Measurements from ENCODE around the gene QPRT.
"Not testable (repeated sequence)": the region's sequence is repeated elsewhere in the genome, so short reads cannot be mapped to it uniquely, and the experiment has no call there.

Gene QPRT

DNA sequence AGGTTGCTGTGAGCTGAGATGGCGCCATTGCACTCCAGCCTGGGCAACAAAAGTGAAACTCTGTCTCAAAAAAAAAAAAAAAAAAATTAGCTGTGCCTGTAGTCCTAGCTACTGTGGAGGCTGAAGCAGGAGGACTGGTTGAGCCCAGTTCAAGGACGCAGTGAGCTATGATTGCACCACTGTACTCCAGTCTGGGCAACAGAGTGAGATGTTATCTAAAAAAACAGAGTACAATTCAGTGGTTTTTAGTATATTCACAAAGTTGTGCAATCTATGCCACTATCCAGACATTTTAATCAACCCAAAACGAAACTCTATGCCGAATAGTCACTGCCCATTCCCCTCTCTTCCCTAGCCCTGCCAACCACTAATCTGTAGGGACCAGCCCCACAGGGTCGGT is 41.7 kb downstream of the QPRT start:
- no peak for DNase-seq (ENCODE audit: low spot score)

GRCh38 chr16:29721167-29721879 is 42.3 kb downstream of the QPRT start:
- not testable (repeated sequence) for DNase-seq (ENCODE audit: low spot score)

DNA sequence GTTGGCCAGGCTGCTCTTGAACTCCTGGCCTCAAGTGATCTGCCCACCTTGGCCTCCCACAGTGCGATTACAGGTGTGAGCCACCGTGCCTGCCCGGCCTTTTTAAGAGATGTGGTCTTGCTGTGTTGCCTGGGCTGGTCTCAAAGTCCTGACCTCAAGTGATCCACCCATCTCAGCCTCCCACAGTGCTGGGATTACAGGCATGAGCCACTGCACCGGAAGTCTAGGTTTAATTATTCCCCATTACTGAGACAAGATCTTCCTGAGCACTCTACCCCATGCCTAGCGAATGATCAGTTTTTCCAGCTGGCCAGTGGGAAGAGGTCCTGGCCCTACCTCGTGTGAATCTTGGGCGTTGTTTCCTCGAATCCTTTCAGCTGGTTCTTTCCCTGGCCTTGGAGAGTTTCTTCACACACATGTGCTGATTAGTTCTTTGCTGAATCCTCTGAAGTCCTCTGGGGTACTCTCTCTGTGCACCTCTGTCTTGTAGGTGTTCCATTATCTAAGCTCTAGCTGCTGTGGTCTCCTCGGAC is 47.9 kb downstream of the QPRT start:
- DNase-seq (ENCODE audit: low spot score): no peak

- no peak for DNase-seq (ENCODE audit: low spot score)
These were observed 48.5 kb downstream of the QPRT start for GRCh38 chr16:29727452-29727851.

- no peak for DNase-seq (ENCODE audit: low spot score)
These were observed 50.1 kb downstream of the QPRT start for GRCh38 chr16:29729116-29729521.

- DNase-seq (ENCODE audit: low spot score): no peak
These were observed 51.7 kb downstream of the QPRT start for GRCh38 chr16:29730649-29731048.

- not testable (repeated sequence) for DNase-seq (ENCODE audit: low spot score)
These were observed 53.0 kb downstream of the QPRT start for GRCh38 chr16:29731768-29732601.

DNA sequence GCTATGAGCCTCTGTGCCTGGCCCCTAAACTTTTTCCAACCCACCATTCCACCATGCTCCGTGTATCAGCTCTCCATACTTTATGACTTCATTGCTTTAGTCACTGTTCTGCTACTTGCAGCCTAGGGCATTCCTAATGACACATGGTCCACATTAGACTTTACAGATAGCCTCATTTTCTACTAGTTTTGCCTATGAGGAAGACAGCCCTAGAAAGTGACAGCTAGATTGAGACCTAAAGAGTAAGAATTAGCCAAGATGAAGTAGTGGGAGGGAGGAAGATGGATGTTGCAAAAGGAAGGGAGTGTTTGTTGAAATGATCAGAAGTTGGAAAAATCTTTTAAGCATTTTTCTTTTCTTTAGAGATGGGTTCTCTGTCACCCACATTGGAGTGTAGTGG is 55.8 kb downstream of the QPRT start:
- DNase-seq (ENCODE audit: low spot score): no peak

DNA sequence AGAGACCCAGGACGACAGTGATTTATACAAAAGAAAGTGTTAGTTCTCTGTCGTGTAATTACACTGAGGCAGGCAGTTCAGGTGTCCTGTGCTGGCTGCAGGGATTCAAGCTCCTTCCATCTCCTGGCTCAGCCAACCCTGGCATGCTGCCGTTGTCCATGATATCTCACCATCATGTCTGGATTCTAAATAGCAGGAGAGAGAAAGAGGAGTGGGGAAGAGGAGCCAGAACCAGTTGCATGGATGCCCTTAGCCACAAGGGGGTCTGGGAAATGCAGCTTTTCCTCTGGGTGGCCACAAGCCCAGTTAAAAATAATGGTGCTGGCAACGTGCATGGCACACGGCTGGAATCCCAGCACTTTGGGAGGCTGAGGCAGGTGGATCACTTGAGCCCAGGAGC is 57.1 kb downstream of the QPRT start:
- no peak for DNase-seq (ENCODE audit: low spot score)

DNA sequence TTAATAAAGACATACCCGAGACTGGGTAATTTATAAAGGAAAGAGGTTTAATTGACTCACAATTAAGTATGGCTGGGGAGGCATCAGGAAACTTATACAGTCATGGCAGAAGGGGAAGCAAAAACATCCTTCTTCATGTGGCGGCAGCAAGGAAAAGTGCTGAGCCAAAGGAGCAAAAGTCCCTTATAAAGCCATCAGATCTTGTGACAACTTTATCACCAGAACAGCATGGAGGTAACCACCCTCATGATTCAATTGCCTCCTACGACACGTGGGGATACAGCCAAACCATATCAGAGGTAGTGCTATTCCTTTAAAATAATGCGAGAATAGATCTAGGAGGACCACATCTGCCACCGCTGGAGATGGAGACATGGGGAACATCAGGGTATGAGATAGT is 57.8 kb downstream of the QPRT start:
- no peak for DNase-seq (ENCODE audit: low spot score)

DNA sequence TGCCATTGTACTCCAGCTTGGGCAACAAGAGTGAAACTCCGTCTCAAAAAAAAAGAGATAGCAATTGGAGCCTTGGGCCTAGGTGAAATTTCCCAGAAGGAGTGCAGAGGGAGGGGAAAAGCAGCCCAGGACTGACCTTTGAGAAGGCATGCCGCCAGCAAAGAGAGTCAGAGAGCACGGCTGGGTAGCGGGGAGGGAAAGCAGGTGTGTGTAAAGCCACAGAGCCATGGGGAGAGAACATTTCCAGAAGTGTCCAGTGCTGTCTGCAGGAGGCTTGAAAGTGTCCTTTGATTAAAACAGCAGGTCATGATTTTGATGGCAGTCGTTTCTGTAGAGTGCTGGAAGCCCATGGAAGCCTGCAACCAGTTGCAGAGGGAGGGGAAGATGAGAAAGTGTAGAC is 58.7 kb downstream of the QPRT start:
- DNase-seq (ENCODE audit: low spot score): no peak

DNA sequence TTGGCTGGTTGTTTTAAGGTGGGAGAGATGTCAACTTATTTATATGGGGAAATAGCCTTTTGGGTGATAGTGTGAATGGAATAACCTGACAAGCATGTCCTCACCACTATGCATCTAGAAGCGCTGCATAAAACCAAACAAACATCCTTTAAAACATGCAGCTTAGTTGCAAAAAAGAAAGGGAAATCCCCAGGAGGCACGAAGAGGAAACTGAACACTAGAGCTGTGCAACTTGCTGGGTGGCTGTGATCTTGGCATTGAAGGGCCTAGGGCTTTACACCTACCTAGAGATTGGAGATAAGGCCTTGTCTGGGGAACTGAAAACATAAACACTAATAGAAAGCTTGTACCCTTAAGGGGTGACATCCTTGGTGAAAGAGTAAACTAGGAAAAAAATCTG is 59.5 kb downstream of the QPRT start:
- DNase-seq (ENCODE audit: low spot score): peak; percentile 61

DNA sequence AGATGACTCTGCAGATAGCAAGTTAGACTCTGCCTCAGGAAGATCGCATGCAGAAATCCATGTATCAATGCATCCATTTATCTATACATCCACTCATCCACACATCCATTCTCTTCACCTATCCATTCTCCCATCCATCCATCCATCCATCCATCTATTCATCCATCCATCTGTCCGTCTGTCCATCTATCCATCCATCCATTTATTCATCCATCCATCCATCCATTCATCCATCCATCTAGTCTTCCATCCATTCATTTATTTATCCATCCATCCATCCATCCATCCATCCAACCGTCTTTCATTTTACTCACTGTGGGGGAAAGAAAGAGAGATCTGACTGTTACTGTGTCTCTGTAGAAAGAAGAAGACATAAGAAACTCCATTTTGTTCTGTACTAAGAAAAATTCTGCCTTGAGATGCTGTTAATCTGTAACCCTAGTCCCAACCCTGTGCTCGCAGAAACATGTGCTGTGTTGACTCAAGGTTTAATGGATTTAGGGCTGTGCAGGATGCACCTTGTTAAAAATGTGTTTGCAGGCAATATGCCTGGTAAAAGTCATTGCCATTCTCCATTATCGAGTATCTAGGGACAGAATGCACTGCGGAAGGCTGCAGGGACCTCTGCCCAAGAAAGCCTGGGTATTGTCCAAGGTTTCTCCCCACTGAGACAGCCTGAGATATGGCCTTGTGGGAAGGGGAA is 61.1 kb downstream of the QPRT start:
- DNase-seq (ENCODE audit: low spot score): not testable (repeated sequence)

GRCh38 chr16:29740630-29741015 is 61.6 kb downstream of the QPRT start:
- not testable (repeated sequence) for DNase-seq (ENCODE audit: low spot score)

DNA sequence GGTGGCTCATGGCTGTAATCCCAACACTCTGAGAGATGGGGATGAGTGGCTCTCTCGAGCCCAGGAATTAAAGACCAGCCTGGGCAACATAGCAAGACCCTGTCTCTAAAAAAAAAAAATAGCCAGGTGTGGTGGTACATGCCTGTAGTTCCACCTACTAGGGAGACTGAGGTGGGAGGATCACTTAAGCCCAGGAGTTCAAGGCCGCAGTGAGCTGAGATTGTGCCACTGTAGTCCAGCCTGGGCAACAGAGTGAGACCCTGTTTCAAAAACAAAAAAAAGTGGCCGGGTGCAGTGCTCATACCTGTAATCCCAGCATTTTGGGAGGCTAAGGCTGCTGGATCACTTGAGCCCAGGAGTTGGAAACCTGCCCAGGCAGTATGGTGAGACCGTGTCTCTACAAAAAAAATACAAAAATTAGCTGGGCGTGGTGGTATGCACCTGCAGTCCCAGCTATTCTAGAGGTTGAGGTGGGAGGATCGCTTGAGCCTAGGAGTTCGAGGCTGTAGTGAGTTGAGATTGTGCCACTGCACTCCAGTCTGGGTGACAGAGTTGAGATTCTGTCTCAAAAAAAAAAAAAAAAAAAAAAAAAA is 63.8 kb downstream of the QPRT start:
- no peak for DNase-seq (ENCODE audit: low spot score)

DNA sequence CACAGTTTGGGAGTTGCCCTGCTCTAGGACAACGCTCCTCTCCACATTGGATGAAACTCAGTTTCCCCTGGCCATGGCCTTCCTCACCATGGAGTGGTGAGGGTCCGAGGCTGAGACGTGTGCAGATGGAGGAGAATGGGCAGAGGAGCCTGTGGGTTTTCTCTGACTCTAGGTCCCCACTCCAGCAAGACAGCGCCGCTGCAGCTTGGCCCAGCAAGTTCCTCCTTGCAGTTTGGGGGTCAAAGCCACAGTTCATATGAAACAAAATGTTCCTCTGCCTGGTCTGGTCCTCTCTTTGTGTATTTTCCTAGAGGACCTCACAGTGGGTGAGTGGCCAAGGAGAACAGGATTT is 64.5 kb downstream of the QPRT start:
- no peak for DNase-seq (ENCODE audit: low spot score)

DNA sequence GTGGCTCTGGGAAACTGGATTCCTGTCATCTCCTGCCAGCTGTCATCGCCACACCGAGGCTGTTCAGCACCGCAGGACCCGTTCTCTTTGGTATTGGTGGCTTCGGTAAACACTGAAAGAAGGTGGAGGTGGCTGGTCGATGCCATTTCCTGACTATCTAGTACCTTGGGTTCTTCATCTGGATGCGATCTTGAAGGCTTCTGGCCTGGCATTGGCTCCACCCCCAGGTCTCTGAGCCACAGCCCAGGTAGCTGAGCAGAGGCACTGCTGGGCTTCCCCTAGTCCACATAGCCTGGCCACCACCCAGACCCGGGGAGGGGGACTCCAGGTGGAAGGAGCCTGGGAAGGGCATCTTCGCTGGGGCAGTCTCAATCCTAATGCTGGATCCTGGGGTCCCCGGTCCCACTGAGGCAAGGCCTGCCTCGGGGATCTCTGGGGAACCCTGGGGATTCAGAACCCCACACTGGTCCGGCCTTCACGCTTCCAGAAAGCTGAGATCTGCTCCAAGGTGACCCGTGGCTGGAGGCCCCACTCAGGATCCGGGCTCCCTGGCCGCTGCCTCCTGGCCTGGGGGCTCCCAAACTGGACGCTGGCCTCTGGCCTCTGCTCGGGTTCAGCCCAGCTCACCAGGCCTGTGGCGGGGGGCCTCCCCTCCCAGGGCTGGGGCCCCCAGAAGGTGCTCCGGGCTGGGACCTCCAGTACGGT is 65.0 kb downstream of the QPRT start:
- DNase-seq (ENCODE audit: low spot score): no peak

DNA sequence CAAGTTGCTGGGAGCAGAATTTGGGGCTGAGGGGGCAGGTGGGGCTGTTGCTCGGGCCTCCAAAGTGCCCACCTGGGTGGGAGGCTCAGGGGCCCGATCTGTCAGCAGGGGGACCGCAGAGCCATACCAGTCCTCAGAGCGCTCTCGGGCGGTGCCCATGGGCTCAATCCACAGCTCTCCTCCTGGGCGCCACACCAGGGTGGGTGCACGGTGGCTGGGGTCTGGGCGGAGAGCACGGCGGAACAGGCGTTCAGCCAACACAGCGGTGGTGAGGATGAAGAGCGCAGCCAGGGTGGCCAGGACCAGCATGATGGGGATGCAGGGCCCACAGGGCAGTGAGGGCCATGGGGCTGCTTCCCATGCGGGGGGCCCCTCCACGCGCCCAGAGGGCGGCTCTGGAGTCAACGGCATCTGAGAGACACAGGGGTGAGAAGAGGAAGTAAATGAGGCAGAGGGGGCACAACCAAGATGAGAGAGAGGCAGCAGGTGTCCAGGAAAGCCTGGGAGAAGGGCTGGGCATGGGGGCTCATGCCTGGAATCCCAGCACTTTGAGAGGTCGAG is 65.6 kb downstream of the QPRT start:
- DNase-seq (ENCODE audit: low spot score): no peak

- DNase-seq (ENCODE audit: low spot score): peak; percentile 59
These were observed 66.3 kb downstream of the QPRT start for GRCh38 chr16:29745121-29745852.

DNA sequence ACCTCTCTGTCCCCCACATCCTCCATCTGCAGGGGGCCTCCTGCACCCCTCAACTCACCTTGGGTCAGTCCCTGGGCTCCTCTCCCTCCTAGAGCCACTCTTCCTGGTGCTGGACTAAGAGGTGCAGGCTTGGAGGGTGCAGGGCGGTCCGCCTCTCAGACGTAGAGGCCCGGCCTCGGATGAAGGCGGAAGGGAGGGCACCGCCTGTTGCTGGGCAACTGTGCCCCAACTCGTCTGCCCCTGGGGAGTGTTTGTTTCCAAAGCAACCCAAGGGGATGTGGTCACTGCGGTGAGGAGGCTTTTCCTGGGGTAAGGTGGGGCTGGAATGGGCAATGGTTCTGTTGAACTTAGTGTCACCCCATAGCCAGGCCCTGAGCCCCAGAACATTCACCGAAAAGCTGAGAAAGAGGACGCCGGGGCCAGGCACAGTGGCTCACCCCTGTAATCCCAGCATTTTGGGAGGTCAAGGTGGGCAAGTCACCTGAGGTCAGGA is 66.9 kb downstream of the QPRT start, which contains the start of gene C16orf54:
TSS of gene C16orf54 (minus strand) at position 138 of the 493 bp plus-strand sequence. CDS start 1,039 bp downstream, outside the sequence.
- DNase-seq (ENCODE audit: low spot score): peak; percentile 83

Data from germinal center (tissue), 1 donor.